Pons (tissue), 1 donor: ENCODE measurements around the gene VDAC1.
"Not testable (repeated sequence)": the region's sequence is repeated elsewhere in the genome, so short reads cannot be mapped to it uniquely, and the experiment has no call there.

Experiments
- DNase-seq: peaks from one replicate; pipeline ENCODE4 v3.0.0-alpha.2; 2016; ENCODE audit warnings: low spot score

Gene VDAC1

DNA sequence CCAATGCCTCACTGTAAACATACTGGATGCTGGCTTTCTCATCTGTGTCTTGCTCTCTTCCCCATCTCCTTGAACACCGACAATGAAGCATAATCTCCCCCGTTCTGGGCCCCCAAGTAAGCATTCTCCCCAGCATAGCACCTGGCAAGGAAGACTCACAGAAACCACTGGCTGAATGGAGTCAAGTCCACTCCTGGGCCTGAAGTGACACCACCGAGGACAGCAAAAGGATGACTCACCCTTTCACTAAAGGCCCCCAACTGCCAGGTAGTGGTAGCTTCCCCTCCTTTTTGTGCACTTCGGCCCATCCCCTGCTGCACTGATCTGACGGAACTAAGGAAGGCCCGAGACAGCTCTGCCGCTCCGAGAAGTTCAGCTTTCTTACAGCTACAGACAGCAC is 9.4 kb downstream of the VDAC1 start:
- DNase-seq, result no peak

GRCh38 chr5:133994990-133995333 is 9.8 kb downstream of the VDAC1 start:
- DNase-seq, result no peak

GRCh38 chr5:133994297-133994989 is 10.3 kb downstream of the VDAC1 start:
- no peak for DNase-seq

- DNase-seq, result no peak
These were observed 11.4 kb downstream of the VDAC1 start for GRCh38 chr5:133993185-133993936.

- DNase-seq, result no peak
These were observed 12.2 kb downstream of the VDAC1 start for GRCh38 chr5:133992429-133993155.

- DNase-seq, result no peak
These were observed 13.4 kb downstream of the VDAC1 start for GRCh38 chr5:133991171-133991910.

- DNase-seq, result no peak
These were observed 14.4 kb downstream of the VDAC1 start for GRCh38 chr5:133990396-133990795.

GRCh38 chr5:133985540-133986180 is 19.1 kb downstream of the VDAC1 start:
- DNase-seq, result no peak

DNA sequence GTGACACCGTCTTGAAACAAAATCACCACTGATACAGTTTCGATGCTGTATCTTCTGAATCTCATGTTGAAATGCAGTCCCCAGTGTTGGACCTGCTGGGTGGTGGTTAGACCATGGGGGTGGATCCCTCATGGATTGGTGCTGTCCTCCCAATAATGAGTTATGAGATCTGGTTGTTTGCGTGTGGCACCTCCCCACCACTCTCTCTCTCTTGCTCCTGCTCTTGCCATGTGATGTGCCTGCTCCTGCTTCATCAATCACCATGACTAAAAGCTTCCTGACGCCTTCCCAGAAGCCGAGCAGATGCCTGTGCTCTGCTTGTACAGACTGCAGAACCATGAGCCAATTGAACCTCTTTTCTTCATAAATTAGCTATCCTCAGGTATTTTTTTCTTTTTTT is 21.1 kb downstream of the VDAC1 start:
- DNase-seq, result no peak

DNA sequence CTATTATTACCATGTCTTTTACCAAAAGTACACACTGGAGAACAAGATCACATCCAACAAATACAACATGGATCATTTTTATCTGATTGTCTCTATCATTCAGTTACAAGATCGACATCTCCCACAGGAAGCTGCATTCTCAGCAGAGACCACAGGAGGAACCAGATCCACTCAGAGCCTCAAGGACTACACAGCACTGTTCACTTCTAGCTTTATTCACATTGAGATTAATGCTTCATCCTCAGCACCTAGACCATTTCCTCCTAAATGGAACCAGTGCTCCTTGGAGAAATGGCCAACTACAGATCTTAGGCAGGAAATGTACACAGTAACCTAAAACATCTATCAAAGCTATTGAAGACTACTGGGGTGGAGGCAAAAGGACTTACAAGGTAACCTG is 23.1 kb downstream of the VDAC1 start:
- DNase-seq, result no peak

GRCh38 chr5:133980652-133981051 is 24.1 kb downstream of the VDAC1 start:
- DNase-seq, result no peak

GRCh38 chr5:133978943-133979342 is 25.8 kb downstream of the VDAC1 start:
- no peak for DNase-seq

- DNase-seq, result no peak
These were observed 26.9 kb downstream of the VDAC1 start for GRCh38 chr5:133977858-133978257.

GRCh38 chr5:133977161-133977787 is 27.5 kb downstream of the VDAC1 start:
- DNase-seq, result peak; percentile 32

GRCh38 chr5:133975546-133975945 is 29.2 kb downstream of the VDAC1 start:
- DNase-seq, result not testable (repeated sequence)

DNA sequence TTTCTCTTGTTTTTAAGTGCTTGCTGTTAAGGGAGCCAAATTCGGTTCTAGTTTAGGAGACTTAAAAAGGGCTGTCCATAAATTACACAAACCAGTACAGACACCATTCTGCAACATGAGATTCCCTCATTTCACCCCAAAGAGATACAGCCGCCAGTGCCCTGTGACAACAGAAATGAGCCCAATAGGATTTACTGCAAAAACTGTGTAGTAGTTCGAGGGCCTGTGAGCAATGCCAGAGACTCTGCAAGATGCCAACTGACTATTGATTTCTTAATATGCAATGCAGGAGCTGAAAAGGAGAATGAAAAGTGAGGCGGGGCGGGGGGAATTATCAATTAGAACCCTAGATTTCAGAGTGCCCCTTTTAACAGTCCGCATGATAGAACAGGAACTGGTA is 30.6 kb downstream of the VDAC1 start:
- DNase-seq, result no peak

- no peak for DNase-seq
These were observed 34.4 kb downstream of the VDAC1 start for GRCh38 chr5:133970325-133970909.

- DNase-seq, result peak; percentile 84
These were observed 35.0 kb downstream of the VDAC1 start for GRCh38 chr5:133969654-133970324.

- peak; percentile 97 for DNase-seq
These were observed 36.4 kb downstream of the VDAC1 start, which contains the start of gene C5orf15 for GRCh38 chr5:133968204-133968980. TSS of gene C5orf15 (minus strand) at chr5:133968625. CDS start at chr5:133968584, 41 bp downstream.
